Measurements from ENCODE around the gene CDA.
"Not testable (repeated sequence)": the region's sequence is repeated elsewhere in the genome, so short reads cannot be mapped to it uniquely, and the experiment has no call there.

The CDA gene

GRCh38 chr1:20586953-20587660, 1.8 kb upstream of the CDA start:
- no peak for DNase-seq (ENCODE audit: low spot score)

DNA sequence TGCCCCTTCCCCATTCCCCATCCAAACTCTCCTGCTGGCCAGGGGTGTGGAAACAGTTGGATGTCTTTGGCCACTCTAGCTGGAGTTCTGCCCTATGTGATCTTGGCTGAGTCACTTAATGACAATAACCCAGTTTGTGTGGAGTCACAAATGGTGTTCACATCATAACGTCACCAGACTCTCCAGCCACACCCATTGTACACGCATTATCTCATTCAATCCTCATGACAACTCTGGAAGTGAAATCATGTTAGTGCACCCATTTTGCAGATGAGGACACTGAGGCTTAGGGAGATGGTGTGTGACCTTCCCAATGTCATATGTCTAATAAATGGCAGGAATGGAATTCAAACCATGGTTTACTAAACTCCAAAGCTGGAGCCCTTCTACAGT, 1.2 kb upstream of the CDA start:
- DNase-seq (ENCODE audit: low spot score): no peak

- no peak for DNase-seq (ENCODE audit: low spot score)
These were observed 708 bp downstream of the CDA start for GRCh38 chr1:20589331-20590278.

GRCh38 chr1:20590306-20590777, 1.4 kb downstream of the CDA start:
- DNase-seq (ENCODE audit: low spot score): no peak

DNA sequence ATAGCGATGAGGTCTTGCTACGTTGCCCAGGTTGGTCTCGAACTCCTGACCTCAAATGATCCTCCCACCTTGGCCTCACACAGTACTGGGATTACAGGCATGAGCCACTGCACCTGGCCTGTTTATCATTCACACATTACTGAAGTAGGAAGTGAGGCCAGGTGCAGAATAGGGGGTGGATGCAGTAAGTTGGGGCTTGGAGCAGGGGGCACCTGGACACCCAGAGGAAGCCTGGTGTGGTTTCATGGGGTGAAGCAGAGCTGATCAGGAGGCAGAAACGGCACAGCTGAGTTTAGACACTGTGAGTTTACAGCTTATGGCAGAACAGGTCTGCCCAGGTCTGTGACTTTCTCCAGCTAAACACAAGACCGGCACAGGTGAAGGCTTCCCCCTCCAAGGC, 4.9 kb downstream of the CDA start:
- no peak for DNase-seq (ENCODE audit: low spot score)

- DNase-seq (ENCODE audit: low spot score): no peak
These were observed 5.8 kb downstream of the CDA start for GRCh38 chr1:20594746-20595145.

GRCh38 chr1:20596106-20596505, 7.2 kb downstream of the CDA start:
- no peak for DNase-seq (ENCODE audit: low spot score)

DNA sequence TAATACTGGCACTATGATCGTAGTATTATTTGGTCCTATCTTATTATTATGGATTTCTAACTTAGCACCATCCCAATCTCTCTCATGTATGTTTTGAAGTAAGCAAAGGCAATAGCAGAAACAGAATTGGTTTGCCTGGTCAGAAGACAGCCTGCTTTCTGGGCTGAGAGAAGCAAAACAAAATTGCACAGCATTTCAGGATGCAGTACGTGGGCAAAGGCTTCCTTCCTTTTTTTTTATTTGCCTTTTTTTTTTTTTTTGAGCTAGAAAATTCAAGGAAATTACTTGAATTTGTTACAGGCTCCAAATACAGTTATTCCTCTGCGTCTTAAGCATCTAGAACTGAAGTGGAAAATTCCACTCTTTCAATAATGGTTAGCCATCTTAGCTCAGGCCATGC, 8.8 kb downstream of the CDA start:
- DNase-seq (ENCODE audit: low spot score): no peak

- DNase-seq (ENCODE audit: low spot score): no peak
These were observed 11.3 kb downstream of the CDA start for GRCh38 chr1:20600156-20600555.

DNA sequence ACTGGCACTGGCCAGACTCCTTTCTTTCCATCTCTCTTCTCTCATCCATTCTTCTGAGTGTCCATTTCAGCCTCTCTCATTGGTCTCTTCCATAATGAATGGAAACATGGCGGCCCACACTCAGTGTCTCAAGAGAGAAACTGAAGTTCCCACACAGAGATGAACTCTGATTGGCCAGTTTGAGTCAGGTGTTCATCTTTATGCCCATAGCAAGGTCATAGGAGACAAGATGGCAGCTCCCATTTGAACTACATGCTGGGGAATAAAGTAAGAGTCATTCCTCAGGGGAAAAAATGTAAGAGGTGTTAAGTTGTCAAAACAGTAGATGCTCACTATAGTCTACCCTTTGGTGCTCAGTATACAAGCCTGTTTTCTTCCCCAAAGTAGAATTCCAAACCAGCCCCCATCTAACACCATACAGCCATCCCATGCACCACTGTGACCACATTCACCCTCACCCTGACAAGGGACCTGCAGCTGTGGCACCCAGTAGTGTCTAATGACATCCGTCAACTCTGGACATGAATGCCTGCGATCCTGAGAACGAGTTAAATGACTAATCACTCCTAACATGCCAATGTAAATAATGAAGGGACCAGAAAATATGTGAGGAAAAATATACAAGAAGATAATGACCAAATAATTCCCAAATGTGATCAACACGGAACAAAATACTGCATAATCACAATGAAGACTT, 12.4 kb downstream of the CDA start:
- DNase-seq (ENCODE audit: low spot score): no peak

DNA sequence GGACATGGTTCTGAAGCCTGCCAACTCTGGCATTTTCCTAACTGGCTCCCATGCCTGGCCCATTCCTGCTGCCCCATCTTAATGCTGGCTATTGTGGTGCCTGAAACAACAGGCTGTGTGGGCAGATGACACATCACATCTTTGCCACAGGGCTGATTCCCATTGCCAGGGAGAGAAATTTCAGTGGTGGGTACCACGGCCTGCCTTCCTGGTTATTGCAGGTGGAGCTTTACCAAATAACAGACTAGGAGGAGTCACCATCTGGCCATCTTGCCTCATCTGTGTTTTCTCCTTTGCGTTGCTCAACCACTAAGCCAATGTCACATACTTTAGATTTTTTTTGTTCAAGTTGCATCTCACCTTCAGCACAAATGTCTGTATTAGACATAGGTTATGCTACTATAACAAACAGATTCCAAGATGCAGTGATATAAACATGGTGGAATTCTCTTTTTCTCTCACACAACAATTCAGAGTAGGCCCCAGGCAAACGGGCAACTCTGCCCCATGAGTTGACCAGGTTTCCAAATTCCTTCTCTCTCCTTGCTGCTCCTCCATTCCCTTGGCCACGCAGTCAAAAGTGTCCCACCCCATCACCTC, 14.1 kb downstream of the CDA start:
- no peak for DNase-seq (ENCODE audit: low spot score)

GRCh38 chr1:20603504-20604464, 14.9 kb downstream of the CDA start:
- DNase-seq (ENCODE audit: low spot score): no peak

- DNase-seq (ENCODE audit: low spot score): no peak
These were observed 15.8 kb downstream of the CDA start for GRCh38 chr1:20604678-20605077.

GRCh38 chr1:20606801-20607570, 18.1 kb downstream of the CDA start:
- DNase-seq (ENCODE audit: low spot score): not testable (repeated sequence)

DNA sequence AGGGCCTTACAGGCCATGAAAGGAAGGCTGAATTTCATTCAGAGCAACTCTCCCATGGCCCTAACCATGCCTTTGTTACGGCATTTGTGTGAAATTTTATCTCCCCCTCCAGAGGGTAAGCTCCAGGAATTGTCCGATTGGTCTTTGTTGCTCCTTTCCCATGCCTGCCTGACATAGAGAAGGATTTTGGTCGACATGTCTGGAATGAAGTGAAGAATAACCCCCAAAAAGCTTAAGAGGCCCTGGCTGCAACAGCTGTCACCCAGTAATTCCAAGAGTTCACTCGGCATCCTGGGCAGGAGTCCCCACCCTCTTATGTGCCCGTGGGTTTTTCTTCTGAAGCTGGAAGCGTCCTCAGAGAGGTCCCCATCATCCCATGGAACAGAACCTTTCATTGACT, 20.6 kb downstream of the CDA start:
- DNase-seq (ENCODE audit: low spot score): no peak

GRCh38 chr1:20610970-20611369, 22.1 kb downstream of the CDA start:
- DNase-seq (ENCODE audit: low spot score): no peak

DNA sequence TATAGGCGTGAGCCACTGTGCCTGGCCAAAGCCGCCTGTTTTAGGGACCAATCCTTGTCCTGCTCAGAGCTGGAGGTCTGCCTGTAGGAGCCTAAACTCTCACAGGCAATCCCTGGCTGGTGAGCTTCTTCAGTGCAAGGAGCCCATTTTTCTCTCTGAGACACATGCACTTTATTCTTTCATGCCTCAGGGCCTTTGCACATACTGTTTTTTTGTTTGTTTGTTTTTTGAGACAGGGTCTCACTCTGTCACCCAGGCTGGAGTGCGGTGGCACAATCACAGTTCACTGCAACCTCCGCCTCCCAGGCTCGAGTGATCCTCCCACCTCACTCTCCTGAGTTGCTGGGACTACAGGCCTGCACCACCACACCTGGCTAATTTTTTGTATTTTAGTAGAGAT, 22.8 kb downstream of the CDA start:
- DNase-seq (ENCODE audit: low spot score): no peak

GRCh38 chr1:20612221-20612746, 23.4 kb downstream of the CDA start:
- no peak for DNase-seq (ENCODE audit: low spot score)

DNA sequence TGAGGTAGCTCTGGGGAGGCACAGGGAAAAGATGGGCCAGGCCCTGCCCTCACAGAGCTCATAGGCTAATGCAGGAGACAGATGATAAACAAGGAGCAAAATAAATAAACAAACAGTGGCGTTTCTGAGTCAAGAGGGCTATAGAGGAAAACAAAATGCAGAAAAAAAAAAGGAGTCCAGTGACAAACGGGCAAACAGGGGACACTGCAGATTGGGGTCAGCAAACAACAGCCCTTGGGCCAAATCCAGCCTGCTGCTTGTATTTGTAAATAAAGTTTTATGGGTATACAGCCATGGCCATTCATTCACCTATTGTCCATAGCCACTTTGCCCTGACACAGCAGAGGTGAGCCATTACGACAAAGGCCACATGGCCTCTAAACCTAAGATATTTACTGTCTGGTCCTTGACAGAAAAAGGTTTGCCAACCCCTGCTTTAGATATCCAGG, 25.3 kb downstream of the CDA start:
- no peak for DNase-seq (ENCODE audit: low spot score)

Measured in COLO829 (cell line).